ENCODE data around the gene GTF3C2. TPM values are rescaled to one million over a fixed set of nuclear protein-coding genes. Genes with fewer than 3 reads are reported as not detected.

Gene GTF3C2
- total and polyA plus RNA-seq, 9 of the 15 experiments (the other 6 are each of a cell fraction or from before 2014, with no cell fraction given): 35.5 to 96.8 (median 53.0) TPM

DNA sequence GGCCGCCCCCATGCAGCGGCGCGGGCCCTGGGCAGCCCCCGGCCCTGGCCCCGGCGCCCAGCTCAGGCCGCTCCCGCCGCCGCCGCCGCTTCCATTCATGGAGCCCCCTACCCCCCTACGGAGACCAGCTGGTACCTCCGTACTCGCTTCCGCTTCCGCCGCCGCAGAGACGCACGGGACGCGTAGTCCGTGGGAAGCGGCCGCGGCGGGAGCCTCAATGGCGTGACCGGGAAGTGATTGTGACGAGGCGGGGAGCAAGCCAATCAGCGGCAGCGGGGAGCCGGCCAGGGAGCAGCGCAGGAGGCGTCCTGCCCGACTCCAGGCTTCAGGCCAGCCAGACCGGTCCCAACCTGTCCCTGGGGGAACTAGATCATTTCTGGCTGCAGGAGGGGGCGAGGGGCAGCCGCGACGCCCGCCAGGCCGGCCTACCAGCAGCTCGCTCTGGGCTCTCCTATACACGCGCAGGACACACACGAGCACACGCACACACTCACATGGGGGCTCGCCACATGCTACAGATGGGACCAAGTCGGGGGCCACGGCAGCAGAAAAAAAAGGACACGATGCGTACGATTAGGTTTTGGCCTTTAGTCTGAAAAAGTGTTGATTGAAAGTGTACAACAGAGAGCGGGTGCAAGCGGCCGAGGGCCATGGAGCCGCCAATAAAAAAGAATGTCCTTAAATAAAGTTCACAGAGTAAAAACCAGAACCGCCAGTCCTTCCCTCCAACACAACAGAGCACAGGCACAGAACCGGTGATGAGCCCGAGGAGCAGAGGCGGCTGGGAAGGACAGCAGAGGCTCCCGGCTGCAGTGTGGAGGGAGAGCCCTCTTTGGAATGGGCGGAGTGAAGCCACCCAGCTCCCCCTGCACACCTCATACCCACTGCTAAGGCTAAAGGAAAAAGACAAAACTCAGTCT, 24.3 kb upstream of the GTF3C2 start, which contains the start of gene ZNF513:
Gene ZNF513 (minus strand): TSS at position 109 of the 920 bp plus-strand sequence. CDS start 208 bp downstream, outside the sequence.
- Histone ChIP-seq H3K9me1 (ENCODE audit: control insufficient read depth, insufficient read depth, low read length) (no peaks in the 10 kb centered on the region), H3K4me2 (ENCODE audit: insufficient read depth, low read length) (peak within 1 kb of the TSS; percentile 95), H3K79me2 (ENCODE audit: control insufficient read depth, insufficient read depth, low read length) (peaks cover 16% of the 10 kb centered on the region; the same call in 2 of the 3 replicates), H3K9ac (ENCODE audit: insufficient read depth in 1 of 2, low read depth in 2 of 2, low read length in 2 of 2) (peak within 1 kb of the TSS; percentile 83 to 94), H4K20me1 (replicated peaks; ENCODE audit: control insufficient read depth, insufficient read depth, low read length) (no peaks in the 10 kb centered on the region), H3K9me3 (replicated peaks; ENCODE audit: control insufficient read depth, insufficient read depth, low read depth, low read length) (no peaks in the 10 kb centered on the region), H3K36me3 (ENCODE audit: control insufficient read depth, insufficient read depth, low read length) (peaks cover 81% of the 10 kb centered on the region), H3K27me3 (ENCODE audit: control insufficient read depth in 2 of 2, insufficient read depth in 2 of 2, low read length in 2 of 2) (no peaks in the 10 kb centered on the region), H3K4me3 (peak within 1 kb of the TSS; percentile 84), H3K27ac (ENCODE audit: extremely low read depth, low read depth, low read length) (peak within 1 kb of the TSS; percentile 92), H2AFZ (ENCODE audit: low read depth, low read length) (peak within 1 kb of the TSS; percentile 81), H3K4me1 (replicated peaks in 1 of 2; ENCODE audit: control insufficient read depth in 2 of 2, insufficient read depth in 2 of 2, low read length in 2 of 2) (peaks cover 7 to 38% of the 10 kb centered on the region in 2 experiments)
- peak; percentile 94 for ATAC-seq
- BruUV-seq (replicated peaks): no TSS peak
- ChIA-PET POLR2A (interaction anchor here (0.6 to 4.3 kb wide), 10 partner anchors 8 to 299 kb away, joined by 3 to 41 read pairs (median 4); partner anchors contain the start of genes EIF2B4, GTF3C2, PPM1G and SNX17), CTCF (ENCODE audit: low intra/inter-chr PET ratio) (no interaction called here)
- WGBS (ENCODE audit: insufficient coverage, low coverage, missing lambda C conversion rate): 14% methylated on average over 65 of the region's 67 CpGs
- FAIRE-seq: peak; percentile 96
- intact Hi-C loops (cut with micrococcal nuclease): no loop called here
- in situ Hi-C loops (cut with MboI): no loop called here
- DNase-seq (ENCODE audit: extremely low read depth in 1 of 4, low spot score in 3 of 4): peak; percentile 90 to 97 (median 92)
- TF ChIP-seq ZNF197 (CRISPR knock-in tag; IDR thresholded peaks at IDR 0.05; ENCODE audit: low read depth) (no peak), DIDO1 (tag; IDR thresholded peaks at IDR 0.05; ENCODE audit: low read depth) (no peak), ZNF24 (IDR thresholded peaks at IDR 0.05) (peak; percentile 34; the same call in 1 of the 2 replicates), ZNF766 (CRISPR knock-in tag; conservative IDR thresholded peaks at IDR 0.05) (peak; percentile 51), HNRNPK (IDR thresholded peaks at IDR 0.05; ENCODE audit: low read depth, low read length, poor library complexity, severe bottlenecking) (no peak), SRSF9 (IDR thresholded peaks at IDR 0.05; ENCODE audit: borderline replicate concordance, low read depth, low read length) (no peak), EP400 (IDR thresholded peaks at IDR 0.05) (peak; percentile 89), RBM25 (IDR thresholded peaks at IDR 0.05; ENCODE audit: low read depth, low read length, severe bottlenecking) (peak; percentile 80), RAD21 (CRISPR knock-in tag; conservative IDR thresholded peaks at IDR 0.05 in 1 of 2, IDR thresholded peaks at IDR 0.05 in 1 of 2) (no peak), CREM (IDR thresholded peaks at IDR 0.05; ENCODE audit: low read depth) (peak; percentile 95), ZNF134 (CRISPR knock-in tag; conservative IDR thresholded peaks at IDR 0.05) (no peak), MTA3 (IDR thresholded peaks at IDR 0.05; ENCODE audit: borderline replicate concordance) (0 out of 2 replicates have a peak, but pooled peaks have one; percentile 42), RFX1 (IDR thresholded peaks at IDR 0.05) (no peak), SUPT5H (IDR thresholded peaks at IDR 0.05) (peak; percentile 84), CBX2 (IDR thresholded peaks at IDR 0.05; ENCODE audit: insufficient read depth, low read length, poor library complexity, severe bottlenecking) (no peak), RBFOX2 (IDR thresholded peaks at IDR 0.05; ENCODE audit: low read depth, low read length) (peak; percentile 88), MECOM (CRISPR knock-in tag; IDR thresholded peaks at IDR 0.05) (no peak), TAF15 (IDR thresholded peaks at IDR 0.05; ENCODE audit: low read depth, low read length) (no peak)
- TF ChIP-seq, protein P1, sequence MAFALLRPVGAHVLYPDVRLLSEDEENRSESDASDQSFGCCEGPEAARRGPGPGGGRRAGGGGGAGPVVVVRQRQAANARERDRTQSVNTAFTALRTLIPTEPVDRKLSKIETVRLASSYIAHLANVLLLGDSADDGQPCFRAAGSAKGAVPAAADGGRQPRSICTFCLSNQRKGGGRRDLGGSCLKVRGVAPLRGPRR (CRISPR knock-in tag; IDR thresholded peaks at IDR 0.05): peak; percentile 43; the same call in 1 of the 2 replicates
- TF ChIP-seq, protein P2, sequence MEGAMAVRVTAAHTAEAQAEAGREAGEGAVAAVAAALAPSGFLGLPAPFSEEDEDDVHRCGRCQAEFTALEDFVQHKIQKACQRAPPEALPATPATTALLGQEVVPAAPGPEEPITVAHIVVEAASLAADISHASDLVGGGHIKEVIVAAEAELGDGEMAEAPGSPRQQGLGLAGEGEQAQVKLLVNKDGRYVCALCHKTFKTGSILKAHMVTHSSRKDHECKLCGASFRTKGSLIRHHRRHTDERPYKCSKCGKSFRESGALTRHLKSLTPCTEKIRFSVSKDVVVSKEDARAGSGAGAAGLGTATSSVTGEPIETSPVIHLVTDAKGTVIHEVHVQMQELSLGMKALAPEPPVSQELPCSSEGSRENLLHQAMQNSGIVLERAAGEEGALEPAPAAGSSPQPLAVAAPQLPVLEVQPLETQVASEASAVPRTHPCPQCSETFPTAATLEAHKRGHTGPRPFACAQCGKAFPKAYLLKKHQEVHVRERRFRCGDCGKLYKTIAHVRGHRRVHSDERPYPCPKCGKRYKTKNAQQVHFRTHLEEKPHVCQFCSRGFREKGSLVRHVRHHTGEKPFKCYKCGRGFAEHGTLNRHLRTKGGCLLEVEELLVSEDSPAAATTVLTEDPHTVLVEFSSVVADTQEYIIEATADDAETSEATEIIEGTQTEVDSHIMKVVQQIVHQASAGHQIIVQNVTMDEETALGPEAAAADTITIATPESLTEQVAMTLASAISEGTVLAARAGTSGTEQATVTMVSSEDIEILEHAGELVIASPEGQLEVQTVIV (CRISPR knock-in tag; IDR thresholded peaks at IDR 0.05; ENCODE audit: borderline replicate concordance): peak; percentile 65; the same call in 1 of the 2 replicates
